ENCODE data around the gene AGPAT3. TPM values are rescaled to one million over a fixed set of nuclear protein-coding genes. Genes with fewer than 3 reads are reported as not detected.

AGPAT3 gene
- total and polyA plus RNA-seq, 2 experiments from 2014 or later, result 41.0 to 51.2 TPM

DNA sequence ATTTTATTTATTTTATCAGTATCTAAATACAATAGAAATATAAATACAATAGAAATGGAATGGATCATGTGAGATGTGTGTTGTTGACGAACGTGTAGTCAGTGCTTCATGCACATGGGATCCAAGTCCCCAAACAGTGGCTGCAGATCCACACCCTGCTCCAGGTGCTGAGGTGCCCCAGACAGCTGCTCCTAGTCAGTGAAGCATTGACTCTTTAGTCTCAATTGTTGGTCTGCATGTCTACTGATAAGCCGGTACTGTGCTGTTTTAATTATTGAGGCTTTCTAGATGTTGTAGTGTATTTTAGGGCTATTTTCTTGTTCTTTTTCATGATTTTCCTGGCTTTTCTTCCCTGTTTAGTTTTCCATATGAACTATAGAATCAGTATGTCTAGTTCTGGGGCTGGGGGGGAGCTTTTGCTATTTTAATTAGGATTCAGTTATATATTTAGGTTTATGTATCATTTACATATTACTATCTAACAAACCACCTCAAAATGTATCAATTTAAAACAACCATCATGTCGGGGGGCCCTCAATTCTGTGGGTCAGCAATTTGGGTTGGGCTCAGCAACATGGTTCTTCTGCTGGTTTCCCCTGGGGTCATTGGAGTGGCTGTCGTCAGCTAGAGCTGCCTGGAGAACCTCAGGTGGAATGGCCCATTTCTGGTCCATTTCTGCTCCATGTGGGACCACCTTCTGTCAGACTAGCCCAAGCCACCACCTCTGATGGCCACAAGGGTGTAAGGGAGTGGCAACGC, 83.9 kb downstream of the AGPAT3 start:
- Histone ChIP-seq H3K4me3 (no peak overlapping the region), H3K36me3 (replicated peaks; ENCODE audit: insufficient read depth, low read depth) (no peaks in the 10 kb centered on the region), H4K20me1 (ENCODE audit: insufficient read depth, poor library complexity, severe bottlenecking) (peaks cover 18% of the 10 kb centered on the region), H3K4me2 (no peak overlapping the region), H3K79me2 (peaks cover 30% of the 10 kb centered on the region), H3K27me3 (no peaks in the 10 kb centered on the region), H3K9me2 (replicated peaks; ENCODE audit: insufficient read depth) (no peaks in the 10 kb centered on the region), H3K4me1 (ENCODE audit: insufficient read depth) (no peaks in the 10 kb centered on the region), H3K27ac (no peak overlapping the region), H3K9me3 (ENCODE audit: low read depth) (no peaks in the 10 kb centered on the region), H2AFZ (no peak overlapping the region)
- TF ChIP-seq EZH2phosphoT487 (IDR thresholded peaks at IDR 0.05; ENCODE audit: low read depth, severe bottlenecking, unreplicated experiment) (no peak), EZH2 (IDR thresholded peaks at IDR 0.05; ENCODE audit: borderline replicate concordance) (no peak)
- TF ChIP-seq, protein P1, sequence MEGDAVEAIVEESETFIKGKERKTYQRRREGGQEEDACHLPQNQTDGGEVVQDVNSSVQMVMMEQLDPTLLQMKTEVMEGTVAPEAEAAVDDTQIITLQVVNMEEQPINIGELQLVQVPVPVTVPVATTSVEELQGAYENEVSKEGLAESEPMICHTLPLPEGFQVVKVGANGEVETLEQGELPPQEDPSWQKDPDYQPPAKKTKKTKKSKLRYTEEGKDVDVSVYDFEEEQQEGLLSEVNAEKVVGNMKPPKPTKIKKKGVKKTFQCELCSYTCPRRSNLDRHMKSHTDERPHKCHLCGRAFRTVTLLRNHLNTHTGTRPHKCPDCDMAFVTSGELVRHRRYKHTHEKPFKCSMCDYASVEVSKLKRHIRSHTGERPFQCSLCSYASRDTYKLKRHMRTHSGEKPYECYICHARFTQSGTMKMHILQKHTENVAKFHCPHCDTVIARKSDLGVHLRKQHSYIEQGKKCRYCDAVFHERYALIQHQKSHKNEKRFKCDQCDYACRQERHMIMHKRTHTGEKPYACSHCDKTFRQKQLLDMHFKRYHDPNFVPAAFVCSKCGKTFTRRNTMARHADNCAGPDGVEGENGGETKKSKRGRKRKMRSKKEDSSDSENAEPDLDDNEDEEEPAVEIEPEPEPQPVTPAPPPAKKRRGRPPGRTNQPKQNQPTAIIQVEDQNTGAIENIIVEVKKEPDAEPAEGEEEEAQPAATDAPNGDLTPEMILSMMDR (IDR thresholded peaks at IDR 0.05; ENCODE audit: poor library complexity), result no peak
- no peak for DNase-seq (ENCODE audit: low spot score)
- WGBS (ENCODE audit: low lambda C conversion rate, missing lambda C conversion rate), result 99% methylated on average over 6 of the region's 6 CpGs

DNA sequence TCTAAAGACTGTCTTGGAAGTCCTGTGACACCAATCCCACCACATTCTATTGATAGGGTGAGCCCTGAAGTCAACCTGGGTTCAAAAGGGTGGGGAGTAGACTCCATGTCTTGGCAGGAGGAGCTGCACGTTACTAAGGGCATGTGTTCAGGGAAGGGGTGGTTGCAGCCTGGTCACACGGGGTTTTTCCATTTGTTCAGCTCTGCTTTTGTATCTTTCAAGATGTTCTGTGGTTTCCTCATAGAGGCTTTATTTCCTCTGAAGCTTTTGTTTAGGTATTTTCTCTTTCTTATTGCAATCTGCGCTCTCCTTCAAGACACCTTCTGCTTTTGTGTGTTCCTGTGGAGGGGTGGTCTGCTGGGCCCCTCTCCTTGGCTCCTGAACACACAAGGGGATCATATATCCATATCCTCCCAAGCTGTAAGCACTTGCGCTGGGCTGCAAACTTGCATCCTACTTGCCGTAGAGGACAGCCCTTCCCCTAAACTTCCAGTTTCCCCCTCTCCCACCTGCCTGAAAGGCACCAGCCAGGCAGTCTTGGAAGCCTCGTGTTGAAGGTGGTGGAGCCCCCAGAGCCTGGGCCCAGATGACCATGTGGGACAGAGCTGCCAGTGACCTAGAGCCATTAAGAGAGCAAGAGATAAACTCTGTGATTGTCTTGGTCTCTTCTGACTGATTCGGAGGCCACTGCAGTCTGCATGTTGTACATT, 84.6 kb downstream of the AGPAT3 start:
- H3K9me3 ChIP-seq (ENCODE audit: low read depth), result no peaks in the 10 kb centered on the region
- H3K4me1 ChIP-seq (ENCODE audit: insufficient read depth), result no peaks in the 10 kb centered on the region
- H3K27me3 ChIP-seq, result no peaks in the 10 kb centered on the region
- H2AFZ ChIP-seq, result no peak overlapping the region
- H3K9me2 ChIP-seq (replicated peaks; ENCODE audit: insufficient read depth), result no peaks in the 10 kb centered on the region
- WGBS (ENCODE audit: low lambda C conversion rate, missing lambda C conversion rate), result 95% methylated on average over 7 of the region's 7 CpGs
- no peaks in the 10 kb centered on the region for H3K36me3 ChIP-seq (replicated peaks; ENCODE audit: insufficient read depth, low read depth)
- no peak overlapping the region for H3K4me3 ChIP-seq
- peaks cover 32% of the 10 kb centered on the region for H3K79me2 ChIP-seq
- no peak for DNase-seq (ENCODE audit: low spot score)
- H3K27ac ChIP-seq, result no peak overlapping the region
- TF ChIP-seq EZH2 (IDR thresholded peaks at IDR 0.05; ENCODE audit: borderline replicate concordance), result no peak
- TF ChIP-seq, protein P1 (IDR thresholded peaks at IDR 0.05; ENCODE audit: poor library complexity), result no peak
- TF ChIP-seq EZH2phosphoT487 (IDR thresholded peaks at IDR 0.05; ENCODE audit: low read depth, severe bottlenecking, unreplicated experiment), result no peak
- H3K4me2 ChIP-seq, result no peak overlapping the region
- peaks cover 11% of the 10 kb centered on the region for H4K20me1 ChIP-seq (ENCODE audit: insufficient read depth, poor library complexity, severe bottlenecking)

DNA sequence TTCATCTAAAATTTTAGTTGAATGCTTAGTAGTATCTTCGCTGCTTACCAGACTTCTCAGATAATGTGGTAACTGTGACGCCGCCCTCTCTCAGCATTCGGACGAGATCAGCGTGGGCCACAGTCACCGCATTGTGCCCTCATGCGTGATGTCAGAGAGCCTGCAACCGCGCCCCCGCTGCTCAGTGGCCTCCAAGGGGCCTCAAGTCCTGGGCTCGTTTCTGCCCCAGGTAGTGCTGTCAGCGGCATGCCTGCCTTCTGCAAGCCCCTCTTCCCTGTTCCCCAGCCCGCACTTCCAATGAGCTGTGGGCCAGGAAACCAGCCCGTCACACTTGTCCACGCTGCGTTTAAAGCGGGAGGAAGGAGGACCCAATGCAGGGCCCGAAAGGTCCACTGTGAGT, 85.5 kb downstream of the AGPAT3 start:
- Histone ChIP-seq H3K9me2 (replicated peaks; ENCODE audit: insufficient read depth) (no peaks in the 10 kb centered on the region), H3K4me1 (ENCODE audit: insufficient read depth) (no peaks in the 10 kb centered on the region), H4K20me1 (ENCODE audit: insufficient read depth, poor library complexity, severe bottlenecking) (peaks cover 7% of the 10 kb centered on the region), H3K4me2 (no peak overlapping the region), H3K9me3 (ENCODE audit: low read depth) (no peaks in the 10 kb centered on the region), H3K27ac (no peak overlapping the region), H3K27me3 (no peaks in the 10 kb centered on the region), H3K4me3 (no peak overlapping the region), H3K79me2 (peaks cover 24% of the 10 kb centered on the region), H3K36me3 (replicated peaks; ENCODE audit: insufficient read depth, low read depth) (no peaks in the 10 kb centered on the region), H2AFZ (no peak overlapping the region)
- DNase-seq (ENCODE audit: low spot score), result no peak
- WGBS (ENCODE audit: low lambda C conversion rate, missing lambda C conversion rate), result 96% methylated on average over 19 of the region's 19 CpGs
- TF ChIP-seq, protein P1 (IDR thresholded peaks at IDR 0.05; ENCODE audit: poor library complexity), result no peak
- TF ChIP-seq EZH2 (IDR thresholded peaks at IDR 0.05; ENCODE audit: borderline replicate concordance), result no peak
- no peak for TF ChIP-seq EZH2phosphoT487 (IDR thresholded peaks at IDR 0.05; ENCODE audit: low read depth, severe bottlenecking, unreplicated experiment)

Data from hepatocyte (in vitro differentiated cells).